ENCODE results near the gene SORL1-AS1.

SORL1-AS1 gene

DNA sequence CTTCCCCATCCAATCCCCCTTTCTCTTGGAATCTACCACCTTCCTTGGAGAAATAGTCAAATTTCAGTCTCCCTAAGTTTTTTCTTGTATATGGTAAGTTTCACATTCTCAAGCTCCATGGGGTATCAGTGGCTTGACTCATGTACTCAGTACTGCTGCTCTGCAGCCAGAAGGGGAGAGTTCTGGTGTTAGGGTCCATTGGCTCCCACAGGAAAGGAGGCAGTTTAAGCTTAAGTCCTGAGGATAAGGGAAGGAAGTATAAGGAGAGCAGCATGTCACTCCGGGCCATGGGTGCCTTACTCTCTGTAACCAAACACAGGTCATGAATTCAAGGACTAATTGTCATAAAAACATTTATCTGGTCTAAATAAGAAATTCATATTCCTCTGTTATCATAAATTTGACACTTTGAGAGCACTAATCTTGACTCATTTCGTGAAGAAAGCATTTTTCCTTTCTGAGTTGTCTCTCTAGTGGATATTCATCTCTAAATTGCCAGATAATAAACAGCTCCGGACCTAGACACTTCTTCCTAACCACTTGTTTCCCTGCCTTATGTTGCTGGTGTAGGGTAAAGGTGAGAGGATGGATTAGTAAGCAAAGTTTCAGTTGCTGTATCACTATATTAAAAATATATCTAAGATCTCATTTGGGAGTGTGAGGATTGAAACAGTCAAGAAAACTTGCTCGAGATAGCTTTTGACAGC is 20.8 kb downstream of the SORL1-AS1 start:
- H3K4me2 ChIP-seq (ENCODE audit: insufficient read depth, insufficient read length, low read length) = no peak overlapping the region

More for the DNA sequence above, 20.8 kb downstream of the SORL1-AS1 start:
- no peak overlapping the region for H3K9ac ChIP-seq (ENCODE audit: extremely low read depth, insufficient read length, low read length)
- no peak overlapping the region for H3K56ac ChIP-seq (ENCODE audit: insufficient read length, low read depth, low read length)
- H3K27ac ChIP-seq (ENCODE audit: insufficient read length, low read depth, low read length) = no peak overlapping the region
- no peaks in the 10 kb centered on the region for H3K9me3 Mint-ChIP-seq
- no peak overlapping the region for H3K18ac ChIP-seq (ENCODE audit: insufficient read length, low read depth, low read length)
- no peaks in the 10 kb centered on the region; a peak in 1 of 7 replicates for H3K36me3 Mint-ChIP-seq (ENCODE audit: insufficient read depth in 1 of 3, low read depth in 3 of 3)
- H4K8ac ChIP-seq (replicated peaks; ENCODE audit: insufficient read length, low read depth, low read length) = no peak overlapping the region
- H2BK20ac ChIP-seq (ENCODE audit: low read depth, low read length, poor library complexity, severe bottlenecking) = no peak overlapping the region
- no peak overlapping the region for H3K4me3 Mint-ChIP-seq
- H2BK120ac ChIP-seq (ENCODE audit: low read depth, low read length, poor library complexity, severe bottlenecking) = no peak overlapping the region
- H3K4ac ChIP-seq (ENCODE audit: low read depth, low read length) = no peak overlapping the region
- H2BK5ac ChIP-seq (ENCODE audit: insufficient read length, low read length) = no peak overlapping the region
- H3K27me3 ChIP-seq (ENCODE audit: insufficient read depth, low read length) = no peaks in the 10 kb centered on the region
- H3T11ph ChIP-seq (ENCODE audit: low read length) = no peak overlapping the region
- no peak overlapping the region for H2BK12ac ChIP-seq (ENCODE audit: insufficient read length, low read depth, low read length)
- TF ChIP-seq, protein P1, sequence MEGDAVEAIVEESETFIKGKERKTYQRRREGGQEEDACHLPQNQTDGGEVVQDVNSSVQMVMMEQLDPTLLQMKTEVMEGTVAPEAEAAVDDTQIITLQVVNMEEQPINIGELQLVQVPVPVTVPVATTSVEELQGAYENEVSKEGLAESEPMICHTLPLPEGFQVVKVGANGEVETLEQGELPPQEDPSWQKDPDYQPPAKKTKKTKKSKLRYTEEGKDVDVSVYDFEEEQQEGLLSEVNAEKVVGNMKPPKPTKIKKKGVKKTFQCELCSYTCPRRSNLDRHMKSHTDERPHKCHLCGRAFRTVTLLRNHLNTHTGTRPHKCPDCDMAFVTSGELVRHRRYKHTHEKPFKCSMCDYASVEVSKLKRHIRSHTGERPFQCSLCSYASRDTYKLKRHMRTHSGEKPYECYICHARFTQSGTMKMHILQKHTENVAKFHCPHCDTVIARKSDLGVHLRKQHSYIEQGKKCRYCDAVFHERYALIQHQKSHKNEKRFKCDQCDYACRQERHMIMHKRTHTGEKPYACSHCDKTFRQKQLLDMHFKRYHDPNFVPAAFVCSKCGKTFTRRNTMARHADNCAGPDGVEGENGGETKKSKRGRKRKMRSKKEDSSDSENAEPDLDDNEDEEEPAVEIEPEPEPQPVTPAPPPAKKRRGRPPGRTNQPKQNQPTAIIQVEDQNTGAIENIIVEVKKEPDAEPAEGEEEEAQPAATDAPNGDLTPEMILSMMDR (conservative IDR thresholded peaks at IDR 0.05) = no peak
- no CpG with 5 or more reads among the region's 4 CpGs for WGBS (ENCODE audit: extremely low coverage, insufficient read length, low lambda C conversion rate)
- peaks cover 1% of the 10 kb centered on the region for H3K23me2 ChIP-seq (ENCODE audit: insufficient read length, low read depth, low read length, poor library complexity, severe bottlenecking)
- H3K27ac Mint-ChIP-seq = no peak overlapping the region
- H3K4me1 ChIP-seq (ENCODE audit: insufficient read depth, low read length) = no peaks in the 10 kb centered on the region; the same call in 1 of the 2 replicates
- no peaks in the 10 kb centered on the region for H3K9me3 ChIP-seq (ENCODE audit: control insufficient read depth, low read depth, low read length)
- H2AFZ ChIP-seq (ENCODE audit: low read length) = no peak overlapping the region
- no peak overlapping the region for H4K91ac ChIP-seq (ENCODE audit: insufficient read length, low read depth, low read length)
- H2BK15ac ChIP-seq (ENCODE audit: low read depth, low read length) = no peak overlapping the region
- no peak overlapping the region for H2AK5ac ChIP-seq (ENCODE audit: insufficient read length, low read length)
- H3K79me2 ChIP-seq (ENCODE audit: insufficient read depth, low read length) = no peaks in the 10 kb centered on the region
- H4K20me1 ChIP-seq (ENCODE audit: control insufficient read depth, insufficient read depth, insufficient read length) = no peaks in the 10 kb centered on the region
- no peaks in the 10 kb centered on the region for H3K79me1 ChIP-seq (ENCODE audit: insufficient read depth, low read depth, low read length, poor library complexity, severe bottlenecking)
- H3K4me1 Mint-ChIP-seq = peaks cover 13 to 18% of the 10 kb centered on the region in 2 experiments
- DNase-seq = no peak
- no peak overlapping the region for H3K23ac ChIP-seq (ENCODE audit: insufficient read length, low read depth, low read length)
- H3K27me3 Mint-ChIP-seq (ENCODE audit: low read depth) = peaks cover 12% of the 10 kb centered on the region
- no peak overlapping the region for H4K5ac ChIP-seq (ENCODE audit: insufficient read length, low read depth, low read length)
- no peak overlapping the region for H3K14ac ChIP-seq (ENCODE audit: insufficient read depth, low read length)
